GM12892 (cell line): ENCODE data around the gene PRKAR2A.
"Not testable (repeated sequence)": the region's sequence is repeated elsewhere in the genome, so short reads cannot be mapped to it uniquely, and the experiment has no call there.

Source experiments
- POLR2A ChIP-seq: IDR thresholded peaks from 2 replicates; pipeline ENCODE4 v1.6.1; 2011; ENCODE audit warnings: low read depth, low read length, control low read depth
- POLR2AphosphoS5 ChIP-seq: IDR thresholded peaks from 2 replicates; pipeline ENCODE4 v1.6.1; 2011; ENCODE audit warnings: low read depth, low read length, control low read depth

DNA sequence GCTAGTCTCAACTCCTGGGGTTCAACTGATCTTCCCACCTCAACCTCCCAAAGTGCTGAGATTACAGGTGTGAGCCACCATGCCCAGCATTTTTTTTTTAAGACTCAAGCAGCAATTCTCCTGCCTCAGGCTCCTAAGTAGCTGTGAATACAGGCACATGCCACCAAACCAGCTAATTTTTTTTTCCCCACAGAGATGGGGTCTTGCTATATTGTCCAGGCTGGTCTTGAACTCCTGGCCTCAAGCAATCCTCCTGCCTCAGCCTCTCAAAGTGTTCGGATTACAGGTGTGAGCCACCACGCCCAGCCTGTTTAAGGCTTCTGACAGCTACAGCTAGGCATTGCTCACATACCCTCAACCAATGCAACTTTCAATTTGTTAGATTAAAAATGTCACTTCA, 54.2 kb downstream of the PRKAR2A start:
- not testable (repeated sequence) for TF ChIP-seq POLR2A, POLR2AphosphoS5
